Fibroblast of villous mesenchyme (primary cell): ENCODE data around the gene SIX6. TPM values are rescaled to one million over a fixed set of nuclear protein-coding genes. Genes with fewer than 3 reads are reported as not detected.
A peak's percentile ranks its signal among the peaks of the same experiment; 100 is the strongest.

ENCODE experiments used
- DNase-seq: peaks from one replicate; pipeline ENCODE4 v3.0.0-alpha.2; 2010; ENCODE audit warnings: low read depth
- H3K4me3 ChIP-seq: 2 replicates; pipeline ENCODE4 v1.5.1; 2011; ENCODE audit warnings: low read depth, mild to moderate bottlenecking, low read length
- total RNA-seq: library from RNA; depleted of rRNA; stranded (reverse); fragments of >200 nt; gene quantifications from 2 replicates; pipeline ENCODE4 v1.2.3, GENCODE V29; 2012
- TF ChIP-seq, protein P1 (sequence below): IDR thresholded peaks from 2 replicates; pipeline ENCODE4 v1.5.1; 2012; ENCODE audit warnings: low read depth, mild to moderate bottlenecking, low read length; ENCODE audit not compliant: insufficient read depth

Gene SIX6
- total RNA-seq, 1 donor: not detected

DNA sequence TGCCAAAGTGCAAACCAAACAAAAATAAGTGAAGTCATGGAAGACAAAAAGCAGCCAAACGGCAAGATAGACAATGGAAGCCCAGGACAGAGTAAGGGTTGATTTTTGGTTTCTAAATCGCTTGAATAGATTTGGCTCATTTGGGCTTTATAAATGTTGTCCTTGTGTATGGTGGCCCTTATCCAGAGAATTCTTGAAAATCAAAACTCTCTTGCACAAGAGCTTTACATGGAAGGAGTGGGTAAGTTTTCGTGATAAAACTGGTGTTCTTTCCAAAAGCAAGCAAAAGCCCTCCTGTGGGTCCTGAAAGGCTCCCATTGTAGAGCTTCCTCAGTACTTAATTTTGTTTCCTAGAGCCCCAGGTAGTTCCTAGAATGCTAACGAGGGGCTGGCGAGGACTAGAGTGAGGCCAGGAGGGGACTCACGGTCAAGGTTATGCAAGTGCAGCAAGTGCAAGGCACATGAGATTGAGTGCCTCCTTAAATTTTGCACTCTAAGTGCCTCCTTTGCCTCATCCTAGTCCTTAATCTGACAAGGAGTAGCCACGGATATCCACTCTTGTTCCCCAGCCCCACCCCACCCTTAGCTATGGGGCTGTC, 4.1 kb downstream of the SIX6 start:
- DNase-seq: no peak
- TF ChIP-seq, protein P1, sequence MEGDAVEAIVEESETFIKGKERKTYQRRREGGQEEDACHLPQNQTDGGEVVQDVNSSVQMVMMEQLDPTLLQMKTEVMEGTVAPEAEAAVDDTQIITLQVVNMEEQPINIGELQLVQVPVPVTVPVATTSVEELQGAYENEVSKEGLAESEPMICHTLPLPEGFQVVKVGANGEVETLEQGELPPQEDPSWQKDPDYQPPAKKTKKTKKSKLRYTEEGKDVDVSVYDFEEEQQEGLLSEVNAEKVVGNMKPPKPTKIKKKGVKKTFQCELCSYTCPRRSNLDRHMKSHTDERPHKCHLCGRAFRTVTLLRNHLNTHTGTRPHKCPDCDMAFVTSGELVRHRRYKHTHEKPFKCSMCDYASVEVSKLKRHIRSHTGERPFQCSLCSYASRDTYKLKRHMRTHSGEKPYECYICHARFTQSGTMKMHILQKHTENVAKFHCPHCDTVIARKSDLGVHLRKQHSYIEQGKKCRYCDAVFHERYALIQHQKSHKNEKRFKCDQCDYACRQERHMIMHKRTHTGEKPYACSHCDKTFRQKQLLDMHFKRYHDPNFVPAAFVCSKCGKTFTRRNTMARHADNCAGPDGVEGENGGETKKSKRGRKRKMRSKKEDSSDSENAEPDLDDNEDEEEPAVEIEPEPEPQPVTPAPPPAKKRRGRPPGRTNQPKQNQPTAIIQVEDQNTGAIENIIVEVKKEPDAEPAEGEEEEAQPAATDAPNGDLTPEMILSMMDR: no peak
- no peak overlapping the region for H3K4me3 ChIP-seq

GRCh38 chr14:60514378-60514740, 5.4 kb downstream of the SIX6 start:
- DNase-seq: no peak
- TF ChIP-seq, protein P1: no peak
- H3K4me3 ChIP-seq: peak overlapping the region; percentile 52

DNA sequence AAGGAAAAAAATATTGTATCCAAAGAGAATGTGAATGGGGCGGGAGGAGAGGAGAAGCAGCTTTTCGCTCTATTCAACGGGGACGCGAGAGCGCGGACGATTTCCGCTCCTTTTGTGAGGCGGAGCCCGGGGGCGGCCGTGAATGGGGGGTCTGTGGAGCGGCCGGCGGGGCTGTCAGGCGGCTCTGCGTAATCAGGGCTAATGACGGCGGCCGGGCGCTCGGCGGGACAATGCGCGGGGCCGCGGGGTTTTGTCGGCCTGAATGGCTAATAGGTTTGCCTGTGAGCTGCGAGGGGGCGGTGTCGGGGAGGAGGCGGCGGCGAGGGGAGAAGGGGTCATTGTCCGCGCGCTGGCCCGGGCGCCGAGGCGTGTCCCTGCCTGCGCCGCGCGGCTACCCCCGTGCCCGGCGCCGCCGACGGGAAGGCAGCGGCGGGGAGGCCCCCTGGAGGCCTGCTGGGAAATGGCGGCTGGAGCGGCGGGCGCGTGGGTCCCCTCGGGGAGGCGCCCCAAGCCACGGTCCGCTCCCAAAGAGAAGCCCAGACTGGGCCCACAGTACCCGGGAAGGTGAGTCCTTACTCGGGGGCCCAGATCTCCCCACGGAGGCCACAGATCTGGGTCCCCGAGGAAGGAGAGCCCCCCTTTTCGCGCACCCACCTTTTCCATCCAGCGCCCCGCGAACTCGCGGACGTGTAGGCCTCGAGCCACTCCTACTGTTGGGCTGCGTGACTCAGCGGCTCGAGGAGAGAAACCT, 6.0 kb downstream of the SIX6 start:
- TF ChIP-seq, protein P1: peak; percentile 2
- DNase-seq: no peak
- H3K4me3 ChIP-seq: peak overlapping the region; percentile 52

GRCh38 chr14:60515511-60516289, 6.8 kb downstream of the SIX6 start:
- H3K4me3 ChIP-seq: no peak overlapping the region

GRCh38 chr14:60532442-60532841, 23.5 kb downstream of the SIX6 start:
- DNase-seq: no peak
- H3K4me3 ChIP-seq: no peak overlapping the region
- TF ChIP-seq, protein P1: no peak

More at GRCh38 chr14:60515511-60516289, 6.8 kb downstream of the SIX6 start:
- TF ChIP-seq, protein P1: no peak
- DNase-seq: no peak

GRCh38 chr14:60537663-60538062, 28.7 kb downstream of the SIX6 start:
- DNase-seq: no peak
- TF ChIP-seq, protein P1: no peak
- no peak overlapping the region for H3K4me3 ChIP-seq
